IMR-90 (cell line): ENCODE data around the gene P4HA2. TPM values are rescaled to one million over a fixed set of nuclear protein-coding genes. Genes with fewer than 3 reads are reported as not detected.

Experiments used
- ATAC-seq: fragments of 200-7000 bp; cut with Tn5 transposase; 2 replicates; pipeline ENCODE4 v1.9.1; 2020; ENCODE audit warnings: low read depth, mild to moderate bottlenecking, moderate library complexity
- BruUV-seq: library from RNA; stranded (reverse); fragments of 400-500 nt; replicated peaks from 2 replicates; lab custom pipeline; 2021; lab: Mats Ljungman, UMichigan
- CTCF ChIA-PET: fragments of 300-600 bp; formaldehyde crosslinking; extraction: SDS; loops from one replicate; lab custom pipeline; 2021; ENCODE audit warnings: antibody characterized with exemption; lab: Yijun Ruan, JAX
- POLR2A ChIA-PET: fragments of 300-600 bp; sonication (Branson Sonifier 250); formaldehyde crosslinking; loops from one replicate; lab custom pipeline; 2022; ENCODE audit warnings: antibody characterized with exemption; ENCODE audit not compliant: unreplicated experiment; lab: Charles Lee
- DNase-seq: peaks from one replicate; pipeline ENCODE4 v3.0.0; 2013
- H2AFZ ChIP-seq: replicated peaks from 2 replicates; pipeline ENCODE3; 2013; ENCODE audit warnings: low read length, mild to moderate bottlenecking; ENCODE audit not compliant: poor library complexity
- H2AK5ac ChIP-seq: 2 replicates; pipeline ENCODE4 v1.6.1; 2013; ENCODE audit warnings: low read depth, low read length, inconsistent platforms
- H2AK9ac ChIP-seq: replicated peaks from 2 replicates; pipeline ENCODE3; 2013; ENCODE audit warnings: mild to moderate bottlenecking, low read depth, low read length, moderate library complexity; ENCODE audit not compliant: poor library complexity
- H2BK120ac ChIP-seq: 2 replicates; pipeline ENCODE4 v1.6.1; 2013; ENCODE audit warnings: low read depth, low read length, inconsistent platforms
- H2BK15ac ChIP-seq: 3 replicates; pipeline ENCODE4 v1.6.1; 2013; ENCODE audit warnings: low read depth, low read length, inconsistent platforms
- H2BK20ac ChIP-seq: 2 replicates; pipeline ENCODE4 v1.6.1; 2013; ENCODE audit warnings: low read depth, mild to moderate bottlenecking, inconsistent platforms, low read length, moderate library complexity
- H2BK5ac ChIP-seq: 2 replicates; pipeline ENCODE4 v1.6.1; 2013; ENCODE audit warnings: mild to moderate bottlenecking, low read depth, low read length, inconsistent platforms; ENCODE audit not compliant: poor library complexity, severe bottlenecking
- H3K14ac ChIP-seq: replicated peaks from 2 replicates; pipeline ENCODE4 v1.6.1; 2013; ENCODE audit warnings: low read depth, low read length, inconsistent platforms
- H3K18ac ChIP-seq: 2 replicates; pipeline ENCODE4 v1.6.1; 2013; ENCODE audit warnings: low read depth, low read length, control low read depth
- H3K23ac ChIP-seq: 2 replicates; pipeline ENCODE4 v1.6.1; 2013; ENCODE audit warnings: low read depth, low read length, inconsistent platforms
- H3K27ac ChIP-seq: 2 replicates; pipeline ENCODE4 v1.5.1; 2013; ENCODE audit warnings: mild to moderate bottlenecking, control low read depth, low read length; ENCODE audit not compliant: insufficient read depth
- H3K27me3 ChIP-seq: 2 replicates; pipeline ENCODE4 v1.6.1; 2013; ENCODE audit warnings: low read length; ENCODE audit not compliant: control insufficient read depth, insufficient read depth
- H3K36me3 ChIP-seq: 2 replicates; pipeline ENCODE4 v1.6.1; 2013; ENCODE audit warnings: low read length, mixed read lengths; ENCODE audit not compliant: control insufficient read depth, insufficient read depth
- H3K4ac ChIP-seq: 2 replicates; pipeline ENCODE4 v1.6.1; 2013; ENCODE audit warnings: low read depth, low read length, inconsistent platforms
- H3K4me1 ChIP-seq: 2 replicates; pipeline ENCODE4 v1.6.1; 2013; ENCODE audit warnings: low read length, mixed read lengths; ENCODE audit not compliant: control insufficient read depth, insufficient read depth
- H3K4me2 ChIP-seq: 2 replicates; pipeline ENCODE4 v1.6.1; 2013; ENCODE audit warnings: low read depth, mild to moderate bottlenecking, control low read depth, low read length, moderate library complexity
- H3K4me3 ChIP-seq: 2 replicates; pipeline ENCODE4 v1.5.1; 2013; ENCODE audit warnings: low read depth, mild to moderate bottlenecking, control low read depth, low read length, moderate library complexity; ENCODE audit not compliant: insufficient read depth
- H3K56ac ChIP-seq: 2 replicates; pipeline ENCODE4 v1.6.1; 2013; ENCODE audit warnings: low read length, inconsistent platforms; ENCODE audit not compliant: insufficient read depth; ENCODE audit errors: extremely low read depth
- H3K79me1 ChIP-seq, 2 experiments: 2 replicates each; pipeline ENCODE4 v1.6.1; 2013; ENCODE audit warnings: low read length in 2 of 2, inconsistent platforms in 1 of 2, low read depth in 1 of 2
- H3K9ac ChIP-seq: 2 replicates; pipeline ENCODE4 v1.6.1; 2013; ENCODE audit warnings: low read depth, low read length, control low read depth
- H3K9me1 ChIP-seq: 2 replicates; pipeline ENCODE4 v1.6.1; 2013; ENCODE audit warnings: low read length, inconsistent platforms; ENCODE audit not compliant: insufficient read depth
- H3K9me3 ChIP-seq: 2 replicates; pipeline ENCODE4 v1.6.1; 2013; ENCODE audit warnings: low read length; ENCODE audit not compliant: control insufficient read depth, insufficient read depth
- H4K20me1 ChIP-seq: 2 replicates; pipeline ENCODE4 v1.6.1; 2013; ENCODE audit warnings: low read length, inconsistent platforms; ENCODE audit not compliant: insufficient read depth
- H4K5ac ChIP-seq: 2 replicates; pipeline ENCODE4 v1.6.1; 2013; ENCODE audit warnings: mild to moderate bottlenecking, low read depth, low read length, control low read depth
- H4K8ac ChIP-seq, 2 experiments: 2 replicates each; pipeline ENCODE4 v1.6.1; 2013; ENCODE audit warnings: low read depth in 2 of 2, low read length in 2 of 2, control low read depth in 1 of 2, inconsistent platforms in 1 of 2
- H4K91ac ChIP-seq: 2 replicates; pipeline ENCODE4 v1.6.1; 2013; ENCODE audit warnings: low read depth, low read length, inconsistent platforms; ENCODE audit not compliant: insufficient read depth
- CEBPB ChIP-seq: IDR thresholded peaks from 2 replicates; pipeline ENCODE4 v1.6.1; 2012; ENCODE audit warnings: low read depth, low read length, improper control_type of control experiment
- MAZ ChIP-seq: IDR thresholded peaks from 2 replicates; pipeline ENCODE4 v1.6.1; 2012; ENCODE audit warnings: low read depth, mild to moderate bottlenecking, low read length, improper control_type of control experiment, moderate library complexity, borderline replicate concordance
- MXI1 ChIP-seq: IDR thresholded peaks from 2 replicates; pipeline ENCODE4 v1.6.1; 2012; ENCODE audit warnings: low read depth, mild to moderate bottlenecking, low read length, moderate library complexity, borderline replicate concordance
- WGBS, 2 experiments: methylation state at CpG; one replicate each; pipeline versions ENCODE4 v1.1.5 to v1.1.7; 2013; ENCODE audit warnings: missing lambda C conversion rate in 2 of 2; ENCODE audit not compliant: insufficient read length in 1 of 2; ENCODE audit errors: extremely low coverage in 2 of 2; 5-methylcytosine and 5-hydroxymethylcytosine counted together
- dilution Hi-C: fragments of 300-500 bp; cut with HindIII; formaldehyde crosslinking; loops from one replicate; pipeline ENCODE4 v1.14.3; 2018; ENCODE audit warnings: low sequenced_read_pairs; ENCODE audit not compliant: unreplicated experiment
- in situ Hi-C: fragments of 300-500 bp; cut with MboI; formaldehyde crosslinking; loops from 3 replicates; pipeline ENCODE4 v1.14.3; 2019; ENCODE audit warnings: low sequenced_read_pairs, inconsistent platforms, mixed read lengths
- intact Hi-C: fragments of 100-400 bp; cut with micrococcal nuclease; formaldehyde crosslinking; loops from 2 replicates; pipeline ENCODE4 v1.10.0; 2022
- polyA plus RNA-seq, 3 experiments: library from polyadenylated mRNA; depleted of rRNA; stranded (reverse); fragments of >200 nt; gene quantifications; 2 replicates each; pipeline ENCODE4 v1.2.3, GENCODE V29; 2012; ENCODE audit warnings: low replicate concordance in 1 of 3
- total RNA-seq: library from RNA; depleted of rRNA; stranded (reverse); fragments of >200 nt; gene quantifications from 2 replicates; pipeline ENCODE4 v1.2.3, GENCODE V29; 2012

The P4HA2 gene
- total and polyA plus RNA-seq, 2 of the 4 experiments (the other 2 are of a cell fraction), result 186 to 225 TPM

DNA sequence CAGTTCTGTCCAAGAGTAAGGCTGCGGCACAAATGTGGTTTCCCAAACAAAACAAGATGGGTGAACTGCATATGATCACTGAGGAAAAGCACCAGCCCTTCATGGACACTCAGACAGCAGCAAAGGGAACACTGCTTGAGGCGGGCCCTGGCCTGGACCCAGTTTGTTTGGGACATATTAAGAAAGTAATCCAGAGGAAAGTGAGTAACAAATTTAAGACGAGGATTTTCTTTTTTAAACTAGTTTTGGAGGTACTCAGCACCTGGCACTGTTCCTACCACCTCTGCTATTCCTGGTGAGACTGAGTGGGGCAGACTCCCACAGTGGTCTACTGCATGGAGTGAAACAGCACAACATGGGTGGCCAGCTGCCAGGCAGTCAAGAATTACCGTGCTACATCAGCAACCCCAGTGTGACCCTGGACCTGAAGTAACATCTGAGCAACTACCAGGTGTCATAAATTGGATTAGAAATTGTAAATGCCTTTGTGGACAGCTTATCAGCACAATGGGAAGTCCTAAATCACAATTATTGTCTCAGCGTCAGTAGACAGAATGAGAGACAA, 28.5 kb downstream of the P4HA2 start (continued):
- TF ChIP-seq CEBPB (no peak), MXI1 (no peak), MAZ (no peak)

DNA sequence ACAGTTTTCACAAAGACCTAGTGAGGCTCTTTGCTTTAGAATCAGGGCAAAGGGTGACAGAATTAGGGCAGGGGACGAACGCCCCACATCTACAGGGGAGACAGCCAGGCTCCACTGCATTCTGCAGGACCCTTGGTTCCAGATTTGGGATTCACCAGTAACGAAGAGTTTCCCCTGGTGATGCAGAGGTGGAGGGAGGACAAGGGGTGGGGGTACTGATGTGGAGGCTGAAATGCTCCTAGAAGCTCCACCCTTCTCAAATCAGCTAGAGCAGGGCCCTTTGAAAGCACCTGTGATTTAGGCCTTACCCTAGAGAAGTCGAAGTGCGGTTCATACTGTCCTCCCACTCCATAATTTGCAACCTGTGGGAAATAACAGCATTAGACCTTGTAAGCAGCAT, 29.1 kb downstream of the P4HA2 start:
- 82% methylated on average over 2 of the region's 5 CpGs; no CpG with 5 or more reads in 1 of the 2 experiments for WGBS, 2 experiments
- Histone ChIP-seq H3K27ac (no peak overlapping the region), H3K4me2 (no peak overlapping the region), H4K8ac (no peak overlapping the region), H3K14ac (no peak overlapping the region), H3K36me3 (peaks cover 65% of the 10 kb centered on the region), H3K27me3 (no peaks in the 10 kb centered on the region), H3K18ac (no peak overlapping the region), H3K4me1 (no peaks in the 10 kb centered on the region; the same call in 1 of the 2 replicates), H3K9me3 (no peaks in the 10 kb centered on the region), H2AK5ac (no peak overlapping the region), H2BK20ac (no peak overlapping the region), H2AK9ac (no peak overlapping the region), H3K23ac (no peak overlapping the region), H3K4me3 (no peak overlapping the region), H3K4ac (no peak overlapping the region), H4K5ac (no peak overlapping the region), H3K9me1 (no peaks in the 10 kb centered on the region; the same call in 1 of the 2 replicates), H3K79me1 (peaks cover 0 to 2% of the 10 kb centered on the region in 2 experiments; a peak in 2 of 4 replicates), H2BK120ac (no peak overlapping the region), H2AFZ (no peak overlapping the region), H3K56ac (no peak overlapping the region), H2BK15ac (no peak overlapping the region), H4K20me1 (no peaks in the 10 kb centered on the region), H2BK5ac (no peak overlapping the region), H3K9ac (no peak overlapping the region), H4K91ac (no peak overlapping the region)
- DNase-seq (no peak), ATAC-seq (no peak)
- CTCF ChIA-PET, result no interaction called here
- BruUV-seq, result no TSS peak
- intact Hi-C loops, result no loop called here
- no peak for TF ChIP-seq MAZ
- dilution Hi-C loops, result no loop called here
- in situ Hi-C loops, result no loop called here
- POLR2A ChIA-PET, result no interaction called here
